GM12872 (cell line): Measurements from ENCODE around the gene ADRM1.

Experiments used
- TF ChIP-seq, protein P1 (sequence below): IDR thresholded peaks from 3 replicates; pipeline ENCODE4 v1.5.1; 2011; ENCODE audit warnings: low read depth, mild to moderate bottlenecking, low read length, moderate library complexity; ENCODE audit not compliant: insufficient read depth

The ADRM1 gene

DNA sequence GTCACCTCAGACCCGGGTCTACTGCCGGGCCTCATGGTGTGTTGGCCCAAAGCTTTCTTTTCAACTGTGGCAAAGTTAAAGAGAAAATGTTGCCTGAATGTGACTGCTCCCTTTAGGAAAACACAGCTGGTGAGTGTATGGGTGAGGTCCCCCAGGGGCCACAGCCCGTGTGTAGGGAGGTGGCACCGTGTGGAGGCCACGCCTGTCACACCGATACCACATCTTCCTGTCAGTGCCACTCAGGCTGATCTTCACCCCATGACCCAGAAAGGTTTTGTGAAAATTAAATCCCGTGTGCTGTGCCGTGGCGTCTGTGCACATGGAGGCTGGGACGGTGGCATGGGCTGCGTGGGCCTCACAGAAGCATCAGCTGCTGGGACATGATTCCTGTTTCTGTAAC, 10.7 kb upstream of the ADRM1 start:
- TF ChIP-seq, protein P1, sequence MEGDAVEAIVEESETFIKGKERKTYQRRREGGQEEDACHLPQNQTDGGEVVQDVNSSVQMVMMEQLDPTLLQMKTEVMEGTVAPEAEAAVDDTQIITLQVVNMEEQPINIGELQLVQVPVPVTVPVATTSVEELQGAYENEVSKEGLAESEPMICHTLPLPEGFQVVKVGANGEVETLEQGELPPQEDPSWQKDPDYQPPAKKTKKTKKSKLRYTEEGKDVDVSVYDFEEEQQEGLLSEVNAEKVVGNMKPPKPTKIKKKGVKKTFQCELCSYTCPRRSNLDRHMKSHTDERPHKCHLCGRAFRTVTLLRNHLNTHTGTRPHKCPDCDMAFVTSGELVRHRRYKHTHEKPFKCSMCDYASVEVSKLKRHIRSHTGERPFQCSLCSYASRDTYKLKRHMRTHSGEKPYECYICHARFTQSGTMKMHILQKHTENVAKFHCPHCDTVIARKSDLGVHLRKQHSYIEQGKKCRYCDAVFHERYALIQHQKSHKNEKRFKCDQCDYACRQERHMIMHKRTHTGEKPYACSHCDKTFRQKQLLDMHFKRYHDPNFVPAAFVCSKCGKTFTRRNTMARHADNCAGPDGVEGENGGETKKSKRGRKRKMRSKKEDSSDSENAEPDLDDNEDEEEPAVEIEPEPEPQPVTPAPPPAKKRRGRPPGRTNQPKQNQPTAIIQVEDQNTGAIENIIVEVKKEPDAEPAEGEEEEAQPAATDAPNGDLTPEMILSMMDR: no peak

DNA sequence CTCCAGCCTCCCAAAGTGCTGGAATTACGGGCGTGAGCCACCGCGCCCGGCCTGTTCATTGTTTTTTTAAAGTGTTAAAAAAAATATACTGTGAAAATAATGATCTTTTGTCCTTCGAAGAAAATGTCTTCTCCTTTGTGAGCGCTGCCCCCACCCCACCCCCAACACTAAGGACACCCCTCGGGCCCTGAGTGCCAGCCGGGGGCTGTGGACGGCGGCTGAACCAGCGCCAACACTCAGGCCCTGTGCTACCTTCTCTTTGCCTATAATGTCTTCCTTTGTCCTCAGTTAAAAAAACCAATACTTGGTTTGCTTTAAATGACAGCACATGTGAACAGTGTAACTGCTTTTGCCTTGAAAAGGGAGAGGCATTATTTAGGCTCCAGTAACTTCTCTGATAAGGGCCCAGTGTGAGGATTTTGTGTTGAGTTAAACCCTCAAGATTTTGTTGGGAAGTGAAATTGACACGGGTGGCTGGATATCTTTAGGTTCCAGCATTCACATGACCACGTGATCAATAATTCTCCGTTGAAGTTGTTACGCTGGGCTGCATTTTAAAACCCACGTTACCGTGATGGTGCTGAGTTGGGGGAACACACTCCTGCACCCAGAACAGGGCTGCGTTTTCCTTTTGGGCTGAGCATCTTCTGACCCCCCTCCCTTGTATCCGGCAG, 9.5 kb upstream of the ADRM1 start:
- TF ChIP-seq, protein P1: no peak

DNA sequence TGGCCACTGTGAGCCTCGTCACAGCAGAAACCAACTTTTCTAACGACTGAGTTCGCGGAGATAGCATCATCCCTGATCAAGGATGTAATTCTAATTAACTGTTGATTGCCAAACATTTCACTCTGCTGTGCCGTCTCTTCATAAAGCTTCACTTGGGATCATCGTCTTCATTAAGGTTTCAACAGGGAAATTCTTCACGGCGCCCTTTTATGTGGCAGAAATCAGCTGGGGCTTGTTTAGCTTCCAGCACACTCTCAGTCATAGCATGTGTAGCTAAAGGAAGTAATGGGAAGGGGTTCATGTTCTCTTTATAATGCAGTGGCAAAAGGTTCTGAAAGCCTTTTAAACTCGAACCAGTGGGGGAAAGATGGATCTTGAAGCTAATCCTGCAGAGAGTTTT, 8.9 kb upstream of the ADRM1 start:
- TF ChIP-seq, protein P1: no peak

DNA sequence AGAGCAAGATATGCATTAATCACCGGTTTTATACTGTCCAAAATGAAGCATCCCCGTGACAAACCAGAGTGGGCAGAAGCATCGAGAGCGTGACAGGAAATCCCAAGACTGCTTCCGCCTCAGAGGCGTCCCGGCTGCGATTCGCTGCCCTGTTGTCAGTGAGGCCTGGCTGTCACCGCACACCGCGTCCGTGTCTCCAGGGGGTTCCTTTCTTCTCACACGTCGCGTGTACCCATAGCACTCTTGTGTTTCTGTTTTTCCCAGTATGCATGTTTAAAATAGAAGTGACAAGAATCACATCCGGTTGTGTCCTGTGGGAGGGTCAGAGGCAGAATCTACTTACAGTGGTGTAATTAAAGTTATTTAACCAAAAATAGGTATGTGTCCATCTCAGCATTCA, 8.3 kb upstream of the ADRM1 start:
- TF ChIP-seq, protein P1: no peak

DNA sequence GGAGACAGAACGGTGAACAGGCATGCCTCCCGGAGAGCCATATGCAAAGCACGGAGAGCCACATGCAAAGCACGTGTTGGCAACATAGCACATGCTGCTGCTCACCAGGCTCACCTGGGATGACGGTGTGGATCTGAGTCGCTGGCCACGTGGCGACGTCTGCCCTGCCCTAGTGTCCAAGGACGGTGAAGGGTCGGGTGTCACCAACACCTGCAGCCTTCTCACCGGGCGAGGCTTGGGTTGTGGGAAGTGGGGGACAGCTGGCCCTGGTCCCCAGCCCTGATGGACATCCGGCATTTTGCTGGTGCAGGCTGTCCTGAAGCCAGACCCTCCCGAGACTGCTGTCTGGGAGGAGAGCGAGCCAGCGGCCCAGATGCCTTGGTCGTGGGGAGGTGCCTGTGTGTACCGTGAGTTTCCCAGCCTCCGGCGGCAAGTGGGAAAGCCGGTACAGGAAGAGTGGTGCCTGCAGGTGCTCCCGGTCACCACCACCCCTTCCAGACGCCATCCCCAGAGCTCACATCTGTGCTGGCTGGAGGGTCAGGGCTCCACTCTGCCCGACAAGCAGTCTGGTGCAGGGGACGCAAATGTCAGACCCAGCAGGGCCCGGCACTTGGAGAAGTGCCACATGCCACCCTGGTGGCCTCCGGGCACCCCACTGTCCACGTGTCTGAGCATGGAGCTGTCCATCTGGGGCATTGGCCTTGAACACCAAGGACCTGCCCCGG, 5.9 kb upstream of the ADRM1 start:
- TF ChIP-seq, protein P1: no peak

DNA sequence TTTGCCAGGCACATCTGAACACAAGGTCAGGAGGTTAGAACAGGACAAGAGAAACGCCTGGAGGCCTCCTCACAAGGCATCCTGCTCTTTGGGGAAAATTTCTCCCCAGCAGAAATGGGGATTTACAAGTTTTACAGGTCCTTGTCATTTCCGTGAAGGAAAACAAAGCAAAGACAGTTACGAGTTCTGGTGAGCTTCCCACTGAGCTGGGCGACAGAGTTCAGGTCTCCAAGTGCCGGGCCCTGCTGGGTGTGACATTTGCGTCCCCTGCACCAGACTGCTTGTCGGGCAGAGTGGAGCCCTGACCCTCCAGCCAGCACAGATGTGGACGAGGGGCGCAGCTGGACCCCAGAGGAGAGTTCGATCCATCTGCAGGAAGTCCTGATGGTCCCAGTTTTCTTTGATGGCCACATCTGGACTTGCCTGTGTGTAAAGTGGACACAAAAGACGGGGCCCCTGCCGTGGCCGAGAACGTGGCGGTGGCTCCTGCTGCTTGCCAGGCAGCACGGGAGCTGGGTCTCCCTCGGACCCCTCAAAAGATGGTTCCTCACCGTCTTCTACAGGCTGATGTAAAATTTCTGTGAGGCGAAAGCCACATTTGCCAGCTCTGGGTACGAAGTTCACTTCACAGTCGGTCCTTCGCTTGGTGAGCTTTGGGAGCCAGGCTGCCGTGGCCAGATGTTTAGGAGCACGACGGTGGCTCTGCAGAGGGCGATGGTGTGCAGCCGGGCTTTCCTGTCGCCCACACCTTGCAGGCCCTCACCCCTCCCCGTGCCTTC, 5.2 kb upstream of the ADRM1 start:
- TF ChIP-seq, protein P1: no peak

DNA sequence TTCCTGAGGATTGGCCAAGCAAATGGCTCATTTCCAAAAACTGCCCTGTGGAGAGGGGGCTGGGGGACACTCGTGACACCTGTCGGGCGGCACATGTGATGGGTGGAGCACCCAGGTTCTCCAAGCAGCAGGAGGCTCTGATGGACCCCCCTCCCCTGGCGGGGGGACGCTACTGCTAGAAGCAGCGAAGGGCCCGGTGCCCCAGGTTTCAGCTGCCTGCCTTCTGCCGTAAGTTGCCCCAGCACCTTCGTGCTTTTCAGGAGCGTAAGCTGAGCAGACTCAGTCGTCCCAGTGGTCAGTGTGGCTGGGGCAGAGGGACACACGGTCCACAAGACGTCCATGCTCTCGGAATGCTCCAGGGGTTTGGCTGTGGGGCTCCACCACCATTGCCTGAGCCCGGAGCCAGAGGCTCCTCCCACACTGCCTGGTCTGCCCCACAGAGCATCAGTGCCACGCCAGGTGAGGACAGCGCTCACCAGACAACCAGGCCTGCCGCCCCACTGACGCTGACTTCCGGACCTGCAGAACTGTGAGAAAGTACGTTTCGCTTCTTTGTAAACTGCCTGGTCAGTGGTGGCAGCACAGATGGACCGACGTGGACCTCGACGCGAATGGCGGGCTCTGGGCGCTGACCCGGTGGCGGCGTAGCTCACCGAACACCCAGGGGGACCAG, 4.1 kb upstream of the ADRM1 start:
- TF ChIP-seq, protein P1: no peak
